Fibroblast of the aortic adventitia (primary cell): ENCODE data around the gene ABCB7. TPM values are rescaled to one million over a fixed set of nuclear protein-coding genes. Genes with fewer than 3 reads are reported as not detected.
"Not testable (repeated sequence)": the region's sequence is repeated elsewhere in the genome, so short reads cannot be mapped to it uniquely, and the experiment has no call there.

Experiments
- DNase-seq: peaks from one replicate; pipeline ENCODE4 v3.0.0-alpha.2; 2010; ENCODE audit warnings: low read depth
- H3K4me3 ChIP-seq: 2 replicates; pipeline ENCODE4 v1.5.1; 2011; ENCODE audit warnings: low read depth, mild to moderate bottlenecking, control low read depth, low read length, moderate library complexity
- total RNA-seq: library from RNA; depleted of rRNA; stranded (reverse); fragments of >200 nt; gene quantifications from 2 replicates; pipeline ENCODE4 v1.2.3, GENCODE V29; 2012; ENCODE audit warnings: low replicate concordance
- TF ChIP-seq, protein P1 (sequence below): IDR thresholded peaks from 2 replicates; pipeline ENCODE4 v1.5.1; 2011; ENCODE audit warnings: mild to moderate bottlenecking, low read length, control low read depth, inconsistent platforms; ENCODE audit not compliant: insufficient read depth

Gene ABCB7
- total RNA-seq, 1 donor, result 19.2 TPM

DNA sequence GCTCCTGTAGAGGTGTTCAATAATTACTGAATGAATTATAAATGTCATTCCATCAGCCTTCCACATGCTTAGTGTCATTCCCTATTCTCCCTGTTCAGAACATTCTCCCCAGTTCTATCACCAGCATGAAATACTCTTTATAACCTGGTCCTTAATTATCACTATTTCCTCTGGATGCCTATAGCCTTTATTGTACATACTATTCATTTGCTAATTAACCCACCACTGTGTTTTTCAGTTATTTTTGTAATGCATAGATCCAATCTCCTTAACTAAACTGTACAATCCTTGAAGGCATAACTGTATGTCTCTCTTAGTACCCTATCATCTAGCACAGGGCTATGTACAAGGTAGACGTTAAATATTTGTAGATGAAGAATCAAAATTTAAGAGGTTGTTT is 1.2 kb downstream of the ABCB7 start:
- no peak overlapping the region for H3K4me3 ChIP-seq
- TF ChIP-seq, protein P1, sequence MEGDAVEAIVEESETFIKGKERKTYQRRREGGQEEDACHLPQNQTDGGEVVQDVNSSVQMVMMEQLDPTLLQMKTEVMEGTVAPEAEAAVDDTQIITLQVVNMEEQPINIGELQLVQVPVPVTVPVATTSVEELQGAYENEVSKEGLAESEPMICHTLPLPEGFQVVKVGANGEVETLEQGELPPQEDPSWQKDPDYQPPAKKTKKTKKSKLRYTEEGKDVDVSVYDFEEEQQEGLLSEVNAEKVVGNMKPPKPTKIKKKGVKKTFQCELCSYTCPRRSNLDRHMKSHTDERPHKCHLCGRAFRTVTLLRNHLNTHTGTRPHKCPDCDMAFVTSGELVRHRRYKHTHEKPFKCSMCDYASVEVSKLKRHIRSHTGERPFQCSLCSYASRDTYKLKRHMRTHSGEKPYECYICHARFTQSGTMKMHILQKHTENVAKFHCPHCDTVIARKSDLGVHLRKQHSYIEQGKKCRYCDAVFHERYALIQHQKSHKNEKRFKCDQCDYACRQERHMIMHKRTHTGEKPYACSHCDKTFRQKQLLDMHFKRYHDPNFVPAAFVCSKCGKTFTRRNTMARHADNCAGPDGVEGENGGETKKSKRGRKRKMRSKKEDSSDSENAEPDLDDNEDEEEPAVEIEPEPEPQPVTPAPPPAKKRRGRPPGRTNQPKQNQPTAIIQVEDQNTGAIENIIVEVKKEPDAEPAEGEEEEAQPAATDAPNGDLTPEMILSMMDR, result no peak

DNA sequence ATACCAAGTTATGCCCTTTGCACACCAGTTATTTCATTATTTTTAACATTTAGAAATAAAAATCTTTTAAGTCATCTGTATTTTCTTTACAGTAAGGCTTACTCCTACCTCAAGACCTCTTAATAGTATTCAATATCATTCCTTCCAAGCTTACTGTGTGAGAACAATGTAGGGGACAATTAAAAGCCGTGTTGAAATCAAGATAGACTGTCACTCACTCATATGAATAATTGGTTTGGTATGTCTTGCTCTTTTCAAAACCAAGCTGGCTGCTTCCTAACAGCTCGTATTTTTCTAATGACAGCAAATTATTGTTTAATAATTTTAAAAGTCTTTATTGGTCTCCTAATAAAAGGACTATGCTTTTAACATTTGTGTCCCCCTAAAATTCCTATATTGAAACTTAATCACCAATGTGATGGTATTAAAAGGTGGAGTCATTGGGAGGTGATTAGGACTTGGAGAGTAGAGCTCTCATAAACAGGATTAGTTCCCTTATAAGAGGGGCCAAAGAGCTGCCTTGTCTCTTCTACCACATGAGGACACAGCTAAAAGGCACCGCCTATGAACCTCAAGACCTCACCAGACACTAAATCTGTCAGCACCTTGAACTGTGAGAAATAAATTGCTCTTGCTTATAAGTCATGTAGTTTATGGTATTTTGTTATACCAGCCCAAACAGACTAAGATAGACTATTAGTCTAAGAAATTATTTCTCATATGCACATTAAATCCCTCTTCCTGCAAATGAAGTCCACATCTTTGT is 4.1 kb downstream of the ABCB7 start:
- no peak for DNase-seq

More for the DNA sequence above, 1.2 kb downstream of the ABCB7 start:
- DNase-seq, result no peak

DNA sequence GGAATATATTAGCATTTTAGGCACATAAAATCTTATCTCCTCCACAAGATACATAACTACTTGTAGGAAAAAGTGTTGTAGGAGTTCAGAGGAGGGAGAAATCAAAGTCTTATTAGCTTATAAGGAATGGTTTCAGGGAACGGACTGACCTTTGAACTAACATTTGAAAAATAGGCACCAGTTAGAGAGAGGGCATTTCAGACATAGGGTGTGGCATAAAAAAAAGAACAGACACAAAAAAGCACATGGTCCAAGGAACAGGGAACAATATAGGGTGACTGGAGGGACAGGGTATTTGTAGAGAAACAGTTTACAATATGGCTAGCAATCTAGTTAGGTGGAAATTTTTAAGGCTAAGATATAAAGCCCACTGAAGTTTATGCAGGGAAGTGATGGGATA is 6.4 kb downstream of the ABCB7 start:
- no peak overlapping the region for H3K4me3 ChIP-seq
- TF ChIP-seq, protein P1, result no peak
- no peak for DNase-seq

More for the DNA sequence above, 4.1 kb downstream of the ABCB7 start:
- H3K4me3 ChIP-seq, result no peak overlapping the region
- TF ChIP-seq, protein P1, result no peak

DNA sequence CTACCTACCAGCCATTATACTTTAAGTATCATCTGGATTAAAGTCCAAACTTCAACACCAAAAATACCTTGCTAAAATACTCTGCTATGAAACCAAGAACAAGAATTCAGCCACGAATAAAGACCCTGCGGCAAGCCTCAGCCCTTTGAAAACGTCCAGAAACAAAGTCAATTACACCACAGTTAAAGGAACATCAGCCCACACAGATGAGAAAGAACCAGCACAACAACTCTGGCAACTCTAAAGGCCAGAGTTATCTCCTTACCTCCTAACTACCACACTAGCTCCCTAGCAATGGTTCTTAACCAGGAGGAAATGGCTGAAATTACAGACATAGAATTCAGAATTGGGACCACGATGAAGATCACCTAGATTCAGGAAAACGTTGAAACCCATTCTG is 23.4 kb downstream of the ABCB7 start:
- TF ChIP-seq, protein P1, result no peak
- DNase-seq, result no peak
- no peak overlapping the region for H3K4me3 ChIP-seq

DNA sequence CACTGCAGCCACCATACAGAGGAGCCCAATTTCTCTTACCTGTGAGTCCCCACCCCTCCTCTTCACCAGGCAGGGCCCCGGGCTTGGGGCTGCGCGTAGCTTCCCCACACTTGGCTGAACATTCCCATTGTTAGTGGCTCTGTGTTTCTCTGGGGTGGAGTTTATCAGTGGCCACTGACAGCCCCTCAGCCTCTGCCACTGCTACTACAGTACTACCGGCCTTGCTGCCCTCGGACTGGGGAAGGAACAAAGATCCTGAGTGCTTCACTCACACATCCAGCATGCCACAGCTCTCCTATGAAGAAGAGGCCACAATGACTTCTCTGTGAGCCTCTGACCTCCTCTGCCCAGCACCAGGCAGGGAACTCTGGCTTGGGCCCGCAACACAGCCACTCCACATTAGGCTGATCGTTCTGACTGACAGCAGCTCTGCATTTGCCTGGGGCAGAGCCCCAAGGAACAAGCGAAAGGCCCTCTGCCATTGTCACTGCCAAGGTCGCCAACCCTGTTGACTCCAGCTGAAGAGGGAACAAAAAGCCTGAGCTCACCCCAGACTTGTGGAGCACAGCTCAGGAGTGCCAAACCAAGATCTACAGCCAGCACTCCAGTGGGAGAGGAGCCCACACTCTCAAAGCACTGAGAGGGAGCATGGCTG is 24.0 kb downstream of the ABCB7 start:
- TF ChIP-seq, protein P1, result no peak
- H3K4me3 ChIP-seq, result no peak overlapping the region
- DNase-seq, result no peak

DNA sequence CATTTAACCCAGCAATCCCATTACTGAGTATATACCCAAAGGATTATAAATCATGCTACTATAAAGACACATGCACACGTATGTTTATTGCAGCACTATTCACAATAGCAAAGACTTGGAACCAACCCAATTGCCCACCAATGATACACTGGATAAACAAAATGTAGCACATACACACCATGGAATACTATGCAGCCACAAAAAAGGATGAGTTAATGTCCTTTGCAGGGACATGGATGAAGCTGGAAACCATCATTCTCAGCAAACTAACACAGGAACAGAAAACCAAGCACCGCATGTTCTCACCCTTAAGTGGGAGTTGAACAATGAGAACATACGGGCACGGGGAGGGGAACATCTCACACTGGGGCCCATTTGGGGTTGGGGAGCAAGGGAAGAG is 27.0 kb downstream of the ABCB7 start:
- not testable (repeated sequence) for H3K4me3 ChIP-seq

DNA sequence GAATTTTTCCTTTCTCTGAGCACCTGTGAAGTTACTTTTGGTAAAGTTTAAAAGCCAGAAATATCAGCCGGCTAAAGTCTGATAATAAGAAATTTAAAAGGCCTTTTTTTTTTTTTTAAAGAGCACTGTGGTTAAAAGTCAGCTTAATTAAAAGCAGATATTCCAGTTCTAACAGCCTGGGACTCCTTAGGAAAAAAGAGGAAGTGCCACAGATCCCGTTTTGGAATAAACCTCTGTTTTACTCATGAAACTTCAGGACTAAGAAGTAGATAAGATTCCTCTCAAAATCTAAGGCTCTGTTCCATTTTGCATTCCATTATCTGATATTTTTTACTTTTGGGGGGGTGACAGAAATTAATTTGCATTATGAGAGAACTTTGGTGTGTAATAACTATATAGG is 37.8 kb downstream of the ABCB7 start:
- H3K4me3 ChIP-seq, result no peak overlapping the region
- TF ChIP-seq, protein P1, result no peak
- DNase-seq, result no peak

More for the DNA sequence above, 27.0 kb downstream of the ABCB7 start:
- not testable (repeated sequence) for DNase-seq
